K562 (cell line): ENCODE data around the gene MS4A1. TPM values are rescaled to one million over a fixed set of nuclear protein-coding genes. Genes with fewer than 3 reads are reported as not detected.

Source experiments
- ATAC-seq: fragments of 200-7000 bp; cut with Tn5 transposase; 3 replicates; pipeline ENCODE4 v1.9.1; 2020; ENCODE audit warnings: moderate library complexity
- BruUV-seq: library from RNA; stranded (reverse); fragments of 400-500 nt; replicated peaks from 2 replicates; lab custom pipeline; 2021; lab: Mats Ljungman, UMichigan
- CTCF ChIA-PET: fragments of 300-600 bp; formaldehyde crosslinking; extraction: SDS; loops from one replicate; lab custom pipeline; 2021; ENCODE audit warnings: low intra/inter-chr PET ratio; lab: Yijun Ruan, JAX
- POLR2A ChIA-PET: fragments of 300-600, 350-650 bp; sonication (Branson Sonifier 250); formaldehyde crosslinking; extraction: SDS; loops from one replicate; lab custom pipeline; 2021; ENCODE audit warnings: antibody characterized with exemption, inconsistent platforms; lab: Yijun Ruan, JAX
- DNase-seq, 4 experiments: peaks; one replicate each; pipeline versions ENCODE4 v3.0.0 to v3.0.0-alpha.2; 2011 to 2018; ENCODE audit warnings: low spot score in 3 of 4, mixed read lengths in 3 of 4; ENCODE audit errors: extremely low read depth in 1 of 4
- FAIRE-seq: peaks from 2 replicates; lab custom pipeline; 2011; peaks lifted over from hg19 to GRCh38; lab: Jason Lieb, UNC
- H2AFZ ChIP-seq: 2 replicates; pipeline ENCODE4 v1.6.0; 2011; ENCODE audit warnings: low read depth, low read length, control low read depth, inconsistent platforms
- H3K27ac ChIP-seq: fragments of 200-600 bp; 3 replicates; pipeline ENCODE4 v1.8.0; 2011; ENCODE audit warnings: low read depth, mild to moderate bottlenecking, control low read depth, inconsistent platforms, low read length, moderate library complexity, mixed read lengths; ENCODE audit errors: extremely low read depth
- H3K27me3 ChIP-seq, 2 experiments: fragments of 300-600 bp in 1 of 2; 2 replicates in 1 of 2; 3 replicates in 1 of 2; pipeline versions ENCODE4 v1.6.0 to v1.8.0; 2011; ENCODE audit warnings: inconsistent platforms in 2 of 2, low read length in 2 of 2, mild to moderate bottlenecking in 1 of 2, mixed read lengths in 1 of 2, moderate library complexity in 1 of 2; ENCODE audit not compliant: control insufficient read depth in 2 of 2, insufficient read depth in 2 of 2
- H3K36me3 ChIP-seq: fragments of 300-600 bp; 3 replicates; pipeline ENCODE4 v1.8.0; 2011; ENCODE audit warnings: mild to moderate bottlenecking, low read length, inconsistent platforms; ENCODE audit not compliant: control insufficient read depth, insufficient read depth
- H3K4me1 ChIP-seq, 2 experiments: fragments of 200-600 bp in 1 of 2; replicated peaks in 1 of 2; 2 replicates in 1 of 2; 3 replicates in 1 of 2; pipeline versions ENCODE4 v1.5.1 to v1.8.0; 2011; ENCODE audit warnings: inconsistent platforms in 2 of 2, low read length in 2 of 2, mild to moderate bottlenecking in 1 of 2, mixed read lengths in 1 of 2, moderate library complexity in 1 of 2; ENCODE audit not compliant: control insufficient read depth in 2 of 2, insufficient read depth in 2 of 2
- H3K4me2 ChIP-seq: 2 replicates; pipeline ENCODE4 v1.6.1; 2011; ENCODE audit warnings: low read length, control low read depth, inconsistent platforms, mixed read lengths; ENCODE audit not compliant: insufficient read depth
- H3K4me3 ChIP-seq: fragments of 200-600 bp; sonication (generic), shearing (Covaris generic); 2 replicates; pipeline ENCODE4 v1.5.1; 2016; ENCODE audit warnings: control low read depth, inconsistent platforms
- H3K79me2 ChIP-seq: fragments of 200-600 bp; 3 replicates; pipeline ENCODE4 v1.8.0; 2011; ENCODE audit warnings: low read length, inconsistent platforms; ENCODE audit not compliant: control insufficient read depth, insufficient read depth
- H3K9ac ChIP-seq, 2 experiments: 2 replicates each; pipeline versions ENCODE4 v1.6.0 to v1.6.1; 2011; ENCODE audit warnings: low read depth in 2 of 2, low read length in 2 of 2, control low read depth in 1 of 2, inconsistent platforms in 1 of 2, mild to moderate bottlenecking in 1 of 2, mixed read lengths in 1 of 2; ENCODE audit not compliant: insufficient read depth in 1 of 2
- H3K9me1 ChIP-seq: one replicate; pipeline ENCODE4 v1.6.0; 2011; ENCODE audit warnings: inconsistent platforms, mild to moderate bottlenecking, low read length, moderate library complexity; ENCODE audit not compliant: control insufficient read depth, insufficient read depth
- H3K9me3 ChIP-seq: replicated peaks from 2 replicates; pipeline ENCODE4 v1.5.1; 2011; ENCODE audit warnings: low read depth, low read length, inconsistent platforms; ENCODE audit not compliant: control insufficient read depth, insufficient read depth
- H4K20me1 ChIP-seq: replicated peaks from 2 replicates; pipeline ENCODE4 v1.6.1; 2011; ENCODE audit warnings: low read length, inconsistent platforms, mixed read lengths; ENCODE audit not compliant: control insufficient read depth, insufficient read depth
- BHLHE40 ChIP-seq: IDR thresholded peaks from 2 replicates; pipeline ENCODE4 v1.6.1; 2011; ENCODE audit warnings: low read length, improper control_type of control experiment
- ELF4 ChIP-seq: fragments of 450-650 bp; formaldehyde crosslinking; IDR thresholded peaks from 2 replicates; pipeline ENCODE4 v1.4.0; 2022; ENCODE audit warnings: missing genetic modification characterization
- GABPA ChIP-seq: fragments of 200-800 bp; sonication (Bioruptor generic); conservative IDR thresholded peaks from 2 replicates; pipeline ENCODE4 v1.6.1; 2016; ENCODE audit warnings: low read depth, missing genetic modification characterization, missing compliant biosample characterization
- HNRNPLL ChIP-seq: fragments of 200-400 bp; formaldehyde crosslinking; IDR thresholded peaks from 2 replicates; pipeline ENCODE4 v1.6.1; 2017; ENCODE audit warnings: low read length, low read depth, mild to moderate bottlenecking; ENCODE audit not compliant: poor library complexity, severe bottlenecking
- LEF1 ChIP-seq: fragments of 450-650 bp; IDR thresholded peaks from 2 replicates; pipeline ENCODE4 v1.6.1; 2016; ENCODE audit warnings: mild to moderate bottlenecking
- SMAD2 ChIP-seq: fragments of 150-350 bp; IDR thresholded peaks from 2 replicates; pipeline ENCODE4 v1.6.1; 2014; ENCODE audit warnings: low read depth, mild to moderate bottlenecking, low read length
- TEAD1 ChIP-seq, 2 experiments: fragments of 450-650 bp in 1 of 2; sonication (generic) in 1 of 2; formaldehyde crosslinking; IDR thresholded peaks; 2 replicates each; pipeline versions ENCODE4 v1.4.0 to v1.8.0; 2020 to 2022; ENCODE audit warnings: mild to moderate bottlenecking in 2 of 2, missing genetic modification reagents in 1 of 2
- WGBS: fragments of 100-300 bp; shearing (Covaris generic); methylation state at CpG from one replicate; pipeline ENCODE4 v1.1.6; 2016; ENCODE audit warnings: low coverage, mixed read lengths; ENCODE audit not compliant: insufficient coverage; ENCODE audit errors: missing lambda C conversion rate; 5-methylcytosine and 5-hydroxymethylcytosine counted together
- in situ Hi-C: fragments of 300-500 bp; cut with MboI; formaldehyde crosslinking; loops from 4 replicates; pipeline ENCODE4 v1.15.0; 2018; ENCODE audit warnings: inconsistent platforms, mixed read lengths
- intact Hi-C: fragments of 100-400 bp; cut with micrococcal nuclease; formaldehyde crosslinking; loops from 2 replicates; pipeline ENCODE4 v1.14.2; 2022
- polyA plus RNA-seq, 8 experiments: library from polyadenylated mRNA; depleted of rRNA in 4 of 8; stranded (reverse) in 5 of 8; unstranded in 3 of 8; fragments of >200 nt; fragmentation: Nextera tagmentation in 2 of 8; fragmentation: Illumina TruSeq in 1 of 8; extraction: Ambion mirVana in 2 of 8; extraction: Trizol in 1 of 8; gene quantifications; 2 replicates each; pipeline versions ENCODE4 v1.2.1 to v1.2.3, GENCODE V29; 2011 to 2014; ENCODE audit warnings: inconsistent platforms in 1 of 8, missing spikeins in 1 of 8
- total RNA-seq, 7 experiments: library from RNA; depleted of rRNA in 6 of 7; stranded (reverse); fragments of >200 nt in 6 of 7; fragmentation: Illumina TruSeq in 2 of 7; extraction: Trizol in 2 of 7; gene quantifications; 2 replicates each; pipeline versions ENCODE4 v1.2.1 to v1.2.3, GENCODE V29; 2011 to 2021; ENCODE audit warnings: low replicate concordance in 1 of 7
- TF ChIP-seq, protein P1 (sequence below): fragments of 450-650 bp; IDR thresholded peaks from 2 replicates; pipeline ENCODE4 v1.6.1; 2017; ENCODE audit warnings: mild to moderate bottlenecking, moderate library complexity

The MS4A1 gene
- total and polyA plus RNA-seq, 9 of the 15 experiments (the other 6 are each of a cell fraction or from before 2014, with no cell fraction given) = 0.01 to 0.24 (median 0.03) TPM; not detected in 5

- ChIA-PET CTCF (no interaction called here), POLR2A (no interaction called here)
- Histone ChIP-seq H2AFZ (no peak overlapping the region), H3K27ac (no peak overlapping the region), H3K36me3 (no peaks in the 10 kb centered on the region), H3K9ac (no peak overlapping the region), H4K20me1 (no peaks in the 10 kb centered on the region), H3K79me2 (no peaks in the 10 kb centered on the region), H3K27me3 (no peaks in the 10 kb centered on the region; a peak in 2 of 5 replicates), H3K9me1 (no peaks in the 10 kb centered on the region), H3K4me2 (no peak overlapping the region), H3K4me3 (no peak overlapping the region), H3K9me3 (no peaks in the 10 kb centered on the region), H3K4me1 (no peaks in the 10 kb centered on the region)
- in situ Hi-C loops = no loop called here
- no TSS peak for BruUV-seq
- no peak for ATAC-seq
- DNase-seq = no peak
- no peak for TF ChIP-seq ELF4 (CRISPR knock-in tag)
- no peak for TF ChIP-seq SMAD2
- TF ChIP-seq BHLHE40 = no peak
- no peak for FAIRE-seq
- intact Hi-C loops = no loop called here
- 0% methylated on average over 3 of the region's 3 CpGs for WGBS
These were observed 46.7 kb downstream of the MS4A1 start for GRCh38 chr11:60502221-60502775.

DNA sequence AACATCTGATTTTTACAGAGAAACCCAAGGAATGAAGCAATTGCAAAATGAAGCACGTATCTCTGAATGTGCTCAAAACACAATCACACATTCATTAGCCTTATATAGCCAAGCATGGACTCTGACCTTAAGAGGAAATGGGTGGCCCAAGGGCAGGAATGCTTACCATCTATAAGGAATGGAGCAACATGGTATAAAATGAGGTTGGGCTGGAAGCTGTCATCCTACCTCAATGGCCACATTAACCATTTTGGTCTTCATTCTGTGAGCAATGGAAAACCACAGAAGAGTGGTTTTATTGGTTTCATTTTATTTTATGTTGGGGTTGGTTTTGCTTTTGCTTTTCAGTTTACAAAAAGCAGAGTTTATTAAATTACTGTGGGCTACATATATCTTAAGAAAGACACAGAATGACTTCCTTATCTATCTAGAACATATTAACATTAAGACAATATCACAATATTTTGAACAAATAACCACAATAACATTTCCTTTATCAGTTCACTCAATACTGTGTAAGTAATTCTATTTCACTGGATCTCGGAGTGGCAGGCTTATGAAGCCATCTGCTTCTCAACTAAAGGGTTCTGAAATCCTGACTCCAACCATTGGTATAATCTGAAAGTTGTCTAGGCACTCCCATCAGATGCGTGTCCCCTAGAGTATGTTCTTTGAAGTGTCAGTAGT lies 48.7 kb downstream of the MS4A1 start:
- H3K4me1 ChIP-seq = no peaks in the 10 kb centered on the region
- H3K4me2 ChIP-seq = no peak overlapping the region
- in situ Hi-C loops = no loop called here
- no peak for DNase-seq
- H4K20me1 ChIP-seq = no peaks in the 10 kb centered on the region
- 0% methylated on average over 3 of the region's 3 CpGs for WGBS
- no peaks in the 10 kb centered on the region for H3K9me1 ChIP-seq
- no peaks in the 10 kb centered on the region for H3K79me2 ChIP-seq
- no peaks in the 10 kb centered on the region for H3K9me3 ChIP-seq
- ATAC-seq = no peak
- no peak overlapping the region for H3K9ac ChIP-seq
- intact Hi-C loops = no loop called here
- POLR2A ChIA-PET = no interaction called here
- CTCF ChIA-PET = no interaction called here
- BruUV-seq = no TSS peak
- H3K27ac ChIP-seq = no peak overlapping the region
- H3K27me3 ChIP-seq = no peaks in the 10 kb centered on the region; a peak in 1 of 5 replicates
- H2AFZ ChIP-seq = no peak overlapping the region
- H3K36me3 ChIP-seq = no peaks in the 10 kb centered on the region
- FAIRE-seq = no peak
- H3K4me3 ChIP-seq = no peak overlapping the region
- no peak for TF ChIP-seq HNRNPLL
- TF ChIP-seq TEAD1 (CRISPR knock-in tag; IDR thresholded peaks at IDR 0.05) = no peak
- no peak for TF ChIP-seq LEF1
- TF ChIP-seq GABPA (tag) = no peak
- TF ChIP-seq, protein P1, sequence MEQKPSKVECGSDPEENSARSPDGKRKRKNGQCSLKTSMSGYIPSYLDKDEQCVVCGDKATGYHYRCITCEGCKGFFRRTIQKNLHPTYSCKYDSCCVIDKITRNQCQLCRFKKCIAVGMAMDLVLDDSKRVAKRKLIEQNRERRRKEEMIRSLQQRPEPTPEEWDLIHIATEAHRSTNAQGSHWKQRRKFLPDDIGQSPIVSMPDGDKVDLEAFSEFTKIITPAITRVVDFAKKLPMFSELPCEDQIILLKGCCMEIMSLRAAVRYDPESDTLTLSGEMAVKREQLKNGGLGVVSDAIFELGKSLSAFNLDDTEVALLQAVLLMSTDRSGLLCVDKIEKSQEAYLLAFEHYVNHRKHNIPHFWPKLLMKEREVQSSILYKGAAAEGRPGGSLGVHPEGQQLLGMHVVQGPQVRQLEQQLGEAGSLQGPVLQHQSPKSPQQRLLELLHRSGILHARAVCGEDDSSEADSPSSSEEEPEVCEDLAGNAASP = no peak
